Osteoblast (primary cell): ENCODE results near the gene LSR. TPM values are rescaled to one million over a fixed set of nuclear protein-coding genes. Genes with fewer than 3 reads are reported as not detected.
"Not testable (repeated sequence)": the region's sequence is repeated elsewhere in the genome, so short reads cannot be mapped to it uniquely, and the experiment has no call there.

ENCODE experiments used
- DNase-seq: peaks from one replicate; pipeline ENCODE4 v3.0.0; 2011; ENCODE audit warnings: low spot score, mixed read lengths; ENCODE audit not compliant: insufficient read length; ENCODE audit errors: missing footprints
- H2AFZ ChIP-seq: 2 replicates; pipeline ENCODE4 v1.6.0; 2011; ENCODE audit warnings: mild to moderate bottlenecking, low read length
- H3K27ac ChIP-seq: 2 replicates; pipeline ENCODE4 v1.5.1; 2011; ENCODE audit warnings: mild to moderate bottlenecking, low read depth, low read length, moderate library complexity
- H3K27me3 ChIP-seq: 2 replicates; pipeline ENCODE4 v1.6.0; 2012; ENCODE audit warnings: mild to moderate bottlenecking, control low read depth, inconsistent platforms, low read length, moderate library complexity; ENCODE audit not compliant: insufficient read depth
- H3K36me3 ChIP-seq: 2 replicates; pipeline ENCODE4 v1.5.1; 2011; ENCODE audit warnings: mild to moderate bottlenecking, low read length, control low read depth, moderate library complexity; ENCODE audit not compliant: insufficient read depth
- H3K4me1 ChIP-seq: 2 replicates; pipeline ENCODE4 v1.5.1; 2011; ENCODE audit warnings: mild to moderate bottlenecking, low read length, control low read depth, moderate library complexity; ENCODE audit not compliant: insufficient read depth
- H3K4me2 ChIP-seq: 2 replicates; pipeline ENCODE4 v1.6.0; 2011; ENCODE audit warnings: mild to moderate bottlenecking, low read length; ENCODE audit not compliant: insufficient read depth
- H3K4me3 ChIP-seq: fragments of 200-600 bp; sonication (generic); 3 replicates; pipeline ENCODE4 v1.5.1; 2012; ENCODE audit warnings: mild to moderate bottlenecking, low read length, inconsistent platforms; ENCODE audit not compliant: insufficient read depth
- H3K79me2 ChIP-seq: 2 replicates; pipeline ENCODE4 v1.6.0; 2012; ENCODE audit warnings: mild to moderate bottlenecking, low read length, control low read depth, inconsistent platforms; ENCODE audit not compliant: insufficient read depth
- H3K9me3 ChIP-seq: 2 replicates; pipeline ENCODE4 v1.5.1; 2011; ENCODE audit warnings: low read depth, low read length, control low read depth
- H4K20me1 ChIP-seq: 2 replicates; pipeline ENCODE4 v1.6.0; 2012; ENCODE audit warnings: mild to moderate bottlenecking, low read length, control low read depth; ENCODE audit not compliant: insufficient read depth
- total RNA-seq: library from RNA; depleted of rRNA; stranded (reverse); fragments of >200 nt; gene quantifications from 2 replicates; pipeline ENCODE4 v1.2.3, GENCODE V29; 2012
- TF ChIP-seq, protein P1 (sequence below): IDR thresholded peaks from 2 replicates; pipeline ENCODE4 v1.5.1; 2011; ENCODE audit warnings: mild to moderate bottlenecking, low read depth, low read length, moderate library complexity; ENCODE audit errors: extremely low read depth

LSR gene
- total RNA-seq, 1 donor = 0.36 TPM

DNA sequence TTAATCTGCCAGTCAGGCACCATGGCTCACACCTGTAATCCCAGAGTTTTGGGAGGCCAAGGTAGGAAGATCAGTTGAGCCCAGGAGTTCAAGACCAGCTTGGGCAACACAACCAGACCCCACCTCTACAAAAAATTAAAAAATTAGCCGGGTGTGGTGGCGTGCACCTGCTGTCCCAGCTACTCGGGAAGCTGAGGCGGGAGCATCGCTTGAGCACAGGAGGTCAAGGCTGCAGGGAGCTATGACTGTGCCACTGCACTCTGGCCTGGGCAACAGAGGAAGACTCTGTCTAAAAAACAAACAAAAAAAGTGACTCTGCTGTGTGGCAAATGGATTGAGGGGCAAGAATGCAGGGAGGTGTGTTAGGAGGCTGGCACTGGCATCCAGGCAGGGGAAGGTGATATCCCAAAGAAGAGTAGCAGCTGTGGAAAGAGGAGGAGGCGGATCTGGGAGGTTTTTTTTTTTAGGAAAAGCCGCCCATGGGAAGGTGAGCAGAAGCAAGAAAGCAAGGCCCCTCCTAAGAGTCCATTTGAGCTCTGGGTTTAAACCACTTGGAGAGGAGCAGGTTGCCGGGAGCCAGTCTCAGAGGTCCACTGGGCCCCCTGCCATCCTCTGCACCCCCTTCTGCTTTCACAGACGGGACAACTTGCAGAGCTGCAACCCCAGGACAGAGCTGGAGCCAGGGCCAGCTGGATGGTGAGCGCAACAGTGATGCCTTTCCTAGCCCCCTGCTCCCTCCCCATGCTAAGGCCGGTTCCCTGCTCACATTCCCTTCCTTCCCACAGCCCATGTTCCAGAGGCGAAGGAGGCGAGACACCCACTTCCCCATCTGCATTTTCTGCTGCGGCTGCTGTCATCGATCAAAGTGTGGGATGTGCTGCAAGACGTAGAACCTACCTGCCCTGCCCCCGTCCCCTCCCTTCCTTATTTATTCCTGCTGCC lies 35.6 kb downstream of the LSR start:
- Histone ChIP-seq H3K4me3 (no peak overlapping the region), H3K36me3 (no peaks in the 10 kb centered on the region), H3K4me1 (no peaks in the 10 kb centered on the region), H3K9me3 (no peaks in the 10 kb centered on the region), H3K79me2 (no peaks in the 10 kb centered on the region), H3K27me3 (peaks cover 25% of the 10 kb centered on the region), H3K27ac (no peak overlapping the region), H4K20me1 (no peaks in the 10 kb centered on the region), H2AFZ (no peak overlapping the region), H3K4me2 (no peak overlapping the region)
- DNase-seq = peak; percentile 25
- TF ChIP-seq, protein P1, sequence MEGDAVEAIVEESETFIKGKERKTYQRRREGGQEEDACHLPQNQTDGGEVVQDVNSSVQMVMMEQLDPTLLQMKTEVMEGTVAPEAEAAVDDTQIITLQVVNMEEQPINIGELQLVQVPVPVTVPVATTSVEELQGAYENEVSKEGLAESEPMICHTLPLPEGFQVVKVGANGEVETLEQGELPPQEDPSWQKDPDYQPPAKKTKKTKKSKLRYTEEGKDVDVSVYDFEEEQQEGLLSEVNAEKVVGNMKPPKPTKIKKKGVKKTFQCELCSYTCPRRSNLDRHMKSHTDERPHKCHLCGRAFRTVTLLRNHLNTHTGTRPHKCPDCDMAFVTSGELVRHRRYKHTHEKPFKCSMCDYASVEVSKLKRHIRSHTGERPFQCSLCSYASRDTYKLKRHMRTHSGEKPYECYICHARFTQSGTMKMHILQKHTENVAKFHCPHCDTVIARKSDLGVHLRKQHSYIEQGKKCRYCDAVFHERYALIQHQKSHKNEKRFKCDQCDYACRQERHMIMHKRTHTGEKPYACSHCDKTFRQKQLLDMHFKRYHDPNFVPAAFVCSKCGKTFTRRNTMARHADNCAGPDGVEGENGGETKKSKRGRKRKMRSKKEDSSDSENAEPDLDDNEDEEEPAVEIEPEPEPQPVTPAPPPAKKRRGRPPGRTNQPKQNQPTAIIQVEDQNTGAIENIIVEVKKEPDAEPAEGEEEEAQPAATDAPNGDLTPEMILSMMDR = no peak

DNA sequence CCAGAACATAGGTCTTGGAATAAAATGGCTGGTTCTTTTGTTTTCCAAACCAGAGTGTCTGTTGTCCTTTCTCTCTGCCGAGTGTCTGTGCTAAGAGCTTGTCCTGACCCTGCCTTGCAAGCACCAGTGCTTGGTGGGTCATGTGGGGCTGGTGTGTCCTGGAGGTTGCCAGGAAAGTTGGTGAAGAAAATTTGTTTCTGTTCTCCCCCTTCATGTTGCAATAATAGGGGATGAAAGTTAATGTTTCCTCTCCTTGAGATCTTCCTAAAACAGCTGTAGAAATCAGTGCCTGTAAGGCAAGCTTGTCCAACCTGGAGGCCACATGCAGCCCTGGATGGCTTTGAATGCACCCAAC lies 36.3 kb downstream of the LSR start:
- H3K4me2 ChIP-seq = no peak overlapping the region

DNA sequence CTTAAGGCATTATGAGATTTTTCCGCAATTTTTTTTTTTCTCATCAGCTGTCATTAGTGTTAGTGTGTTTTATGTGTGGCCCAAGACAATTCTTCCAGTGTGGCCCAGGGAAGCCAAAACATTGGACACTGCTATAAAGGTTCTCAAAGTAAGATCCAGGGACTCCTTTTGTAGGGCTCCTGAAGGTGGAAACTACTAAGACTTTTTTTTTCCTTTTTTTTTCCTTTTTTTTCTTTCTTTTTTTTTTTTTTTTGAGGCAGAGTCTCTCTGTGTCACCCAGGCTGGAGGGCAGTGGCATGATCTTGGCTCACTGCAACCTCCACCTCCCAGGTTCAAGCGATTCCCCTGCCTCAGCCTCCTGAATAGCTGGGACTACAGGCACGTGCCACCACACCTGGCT lies 36.7 kb downstream of the LSR start:
- not testable (repeated sequence) for H4K20me1 ChIP-seq, H3K4me2 ChIP-seq, H3K4me3 ChIP-seq, H2AFZ ChIP-seq, H3K79me2 ChIP-seq, H3K4me1 ChIP-seq, H3K36me3 ChIP-seq, DNase-seq, H3K27ac ChIP-seq, H3K9me3 ChIP-seq
- H3K27me3 ChIP-seq = peaks cover 28% of the 10 kb centered on the region

More for the DNA sequence above, 36.3 kb downstream of the LSR start:
- TF ChIP-seq, protein P1 = no peak
- Histone ChIP-seq H3K36me3 (no peaks in the 10 kb centered on the region), H3K27ac (no peak overlapping the region), H3K4me1 (no peaks in the 10 kb centered on the region), H3K4me3 (no peak overlapping the region), H3K79me2 (no peaks in the 10 kb centered on the region), H4K20me1 (no peaks in the 10 kb centered on the region), H3K27me3 (peaks cover 25% of the 10 kb centered on the region), H3K9me3 (no peaks in the 10 kb centered on the region), H2AFZ (no peak overlapping the region)
- no peak for DNase-seq

DNA sequence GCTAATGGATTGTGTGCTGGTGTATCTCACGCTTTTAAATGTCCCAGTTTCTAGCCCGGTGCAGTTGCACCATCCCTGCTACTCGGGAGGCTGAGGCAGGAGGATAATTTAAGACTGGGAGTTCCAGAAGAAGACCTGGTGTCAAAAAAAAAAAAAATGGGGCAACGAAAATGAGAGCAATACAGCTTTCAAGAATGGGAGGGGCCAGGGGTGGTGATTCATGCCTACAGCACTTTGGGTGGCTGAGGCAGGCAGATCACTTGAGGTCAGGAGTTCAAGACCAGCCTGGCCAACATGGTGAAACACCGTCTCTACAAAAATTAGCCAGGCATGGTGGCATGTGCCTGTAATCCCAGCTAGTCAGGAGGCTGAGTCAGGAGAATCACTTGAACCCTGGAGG lies 37.3 kb downstream of the LSR start:
- not testable (repeated sequence) for H3K9me3 ChIP-seq, H3K79me2 ChIP-seq, H3K36me3 ChIP-seq, H2AFZ ChIP-seq, H3K4me2 ChIP-seq, H3K27ac ChIP-seq, H3K4me3 ChIP-seq, H4K20me1 ChIP-seq, H3K4me1 ChIP-seq
- DNase-seq = peak; percentile 41
- H3K27me3 ChIP-seq = peaks cover 29% of the 10 kb centered on the region

DNA sequence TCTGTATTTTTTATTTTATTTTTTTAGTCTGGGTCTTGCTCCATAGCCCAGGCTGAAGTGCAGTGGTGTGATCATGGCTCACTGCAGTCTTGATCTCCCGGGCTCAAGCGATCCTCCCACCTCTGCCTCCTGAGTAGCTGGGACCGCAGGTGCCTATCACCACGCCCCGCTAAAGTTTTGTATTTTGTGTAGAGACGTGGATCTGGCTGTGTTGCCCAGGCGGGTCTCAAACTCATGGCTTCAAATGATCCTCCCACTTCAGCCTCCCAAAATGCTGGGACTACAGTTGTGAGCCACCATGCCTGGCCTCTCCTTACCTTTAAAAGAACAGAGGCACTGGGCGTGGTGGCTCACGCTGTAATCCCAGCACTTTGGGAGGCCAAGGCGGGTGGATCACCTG lies 38.9 kb downstream of the LSR start:
- no peaks in the 10 kb centered on the region for H3K79me2 ChIP-seq
- no peaks in the 10 kb centered on the region for H3K4me1 ChIP-seq
- H3K27me3 ChIP-seq = peaks cover 17% of the 10 kb centered on the region
- no peak overlapping the region for H3K27ac ChIP-seq
- no peaks in the 10 kb centered on the region for H3K9me3 ChIP-seq
- no peak overlapping the region for H3K4me3 ChIP-seq
- no peak for DNase-seq
- no peaks in the 10 kb centered on the region for H3K36me3 ChIP-seq
- no peaks in the 10 kb centered on the region for H4K20me1 ChIP-seq
- no peak overlapping the region for H2AFZ ChIP-seq
- TF ChIP-seq, protein P1 = no peak
- no peak overlapping the region for H3K4me2 ChIP-seq
